HCT116 (cell line): ENCODE results near the gene PLPPR3. TPM values are rescaled to one million over a fixed set of nuclear protein-coding genes. Genes with fewer than 3 reads are reported as not detected.

Experiments
- ATAC-seq: fragments of 200-7000 bp; cut with Tn5 transposase; 2 replicates; pipeline ENCODE4 v1.9.1; 2020; ENCODE audit warnings: mild to moderate bottlenecking, moderate library complexity
- BruUV-seq: library from RNA; stranded (reverse); fragments of 400-500 nt; replicated peaks from 2 replicates; lab custom pipeline; 2021; lab: Mats Ljungman, UMichigan
- CTCF ChIA-PET: fragments of 300-600 bp; sonication (Branson Sonifier 250); formaldehyde crosslinking; loops from one replicate; lab custom pipeline; 2021; ENCODE audit warnings: antibody characterized with exemption; lab: Charles Lee
- POLR2A ChIA-PET: fragments of 300-600, 350-600 bp; sonication (Branson Sonifier 250); formaldehyde crosslinking; loops from one replicate; lab custom pipeline; 2021; ENCODE audit warnings: antibody characterized with exemption; lab: Charles Lee
- RAD21 ChIA-PET, 2 experiments: fragments of 300-600 bp; sonication (Branson Sonifier 250); formaldehyde crosslinking; loops; one replicate each; lab custom pipeline; 2023; ENCODE audit warnings: low total read pairs in 2 of 2; ENCODE audit not compliant: uncharacterized antibody in 2 of 2, unreplicated experiment in 2 of 2, low non-redundant PET in 1 of 2; lab: Charles Lee
- DNase-seq: peaks from one replicate; pipeline ENCODE4 v3.0.0-alpha.2; 2010; ENCODE audit warnings: low read depth, low spot score
- H2AFZ ChIP-seq: fragments of 200-600 bp; shearing (Covaris generic), sonication (generic); 2 replicates; pipeline ENCODE4 v1.6.1; 2017; ENCODE audit warnings: low read depth, mixed run types, mixed read lengths, antibody characterized with exemption, low read length; ENCODE audit not compliant: poor library complexity, severe bottlenecking
- H3K27ac ChIP-seq: 2 replicates; pipeline ENCODE4 v1.5.1; 2012; ENCODE audit warnings: low read depth, low read length
- H3K27me3 ChIP-seq: fragments of 200-600 bp; sonication (generic); 2 replicates; pipeline ENCODE4 v1.6.1; 2016; ENCODE audit warnings: mixed run types, low read length, mixed read lengths; ENCODE audit not compliant: insufficient read depth
- H3K36me3 ChIP-seq, 2 experiments: fragments of 200-500 bp in 1 of 2; fragments of 200-600 bp in 1 of 2; sonication (Bioruptor generic) in 1 of 2; sonication (generic) in 1 of 2; 2 replicates each; pipeline versions ENCODE4 v1.5.1 to v1.6.1; 2014 to 2016; ENCODE audit warnings: low read length in 2 of 2, inconsistent platforms in 1 of 2, mixed read lengths in 1 of 2, mixed run types in 1 of 2; ENCODE audit not compliant: insufficient read depth in 2 of 2, control insufficient read depth in 1 of 2
- H3K4me1 ChIP-seq, 2 experiments: fragments of 200-600 bp in 1 of 2; sonication (generic) in 1 of 2; 2 replicates each; pipeline versions ENCODE4 v1.5.1 to v1.6.1; 2012 to 2017; ENCODE audit warnings: low read length in 2 of 2, inconsistent platforms in 1 of 2, mild to moderate bottlenecking in 1 of 2, mixed read lengths in 1 of 2, mixed run types in 1 of 2, moderate library complexity in 1 of 2; ENCODE audit not compliant: insufficient read depth in 2 of 2, control insufficient read depth in 1 of 2
- H3K4me2 ChIP-seq: fragments of 200-600 bp; sonication (generic); 2 replicates; pipeline ENCODE4 v1.6.1; 2017; ENCODE audit warnings: mixed run types, low read length, mixed read lengths
- H3K4me3 ChIP-seq, 2 experiments: fragments of 200-600 bp in 1 of 2; sonication (generic) in 1 of 2; replicated peaks in 1 of 2; 2 replicates each; pipeline ENCODE4 v1.5.1; 2011 to 2016; ENCODE audit warnings: low read length in 2 of 2, control low read depth in 1 of 2, low read depth in 1 of 2, mild to moderate bottlenecking in 1 of 2, mixed read lengths in 1 of 2, mixed run types in 1 of 2
- H3K79me2 ChIP-seq: fragments of 200-600 bp; sonication (generic); 2 replicates; pipeline ENCODE4 v1.6.1; 2017; ENCODE audit warnings: mild to moderate bottlenecking, mixed run types, low read length, moderate library complexity, mixed read lengths; ENCODE audit not compliant: insufficient read depth
- H3K9ac ChIP-seq: fragments of 200-600 bp; sonication (generic); 2 replicates; pipeline ENCODE4 v1.6.1; 2016; ENCODE audit warnings: low read length, mixed read lengths
- H3K9me2 ChIP-seq: fragments of 200-600 bp; sonication (generic), shearing (Covaris generic); 2 replicates; pipeline ENCODE4 v1.6.1; 2017; ENCODE audit warnings: mixed run types, mild to moderate bottlenecking, moderate library complexity; ENCODE audit not compliant: insufficient read depth
- H3K9me3 ChIP-seq, 2 experiments: fragments of 200-500 bp in 1 of 2; fragments of 200-600 bp in 1 of 2; sonication (Bioruptor generic) in 1 of 2; sonication (generic) in 1 of 2; 2 replicates each; pipeline ENCODE4 v1.6.1; 2014 to 2017; ENCODE audit warnings: low read length in 2 of 2, mixed read lengths in 2 of 2, inconsistent platforms in 1 of 2, low read depth in 1 of 2, mild to moderate bottlenecking in 1 of 2, mixed run types in 1 of 2, moderate library complexity in 1 of 2; ENCODE audit not compliant: control insufficient read depth in 1 of 2, insufficient read depth in 1 of 2
- H4K20me1 ChIP-seq: fragments of 200-600 bp; sonication (generic), shearing (Covaris generic); 2 replicates; pipeline ENCODE4 v1.6.1; 2017; ENCODE audit warnings: mixed run types, mild to moderate bottlenecking, moderate library complexity; ENCODE audit not compliant: insufficient read depth
- CBX3 ChIP-seq: IDR thresholded peaks from 2 replicates; pipeline ENCODE4 v1.6.1; 2012; ENCODE audit warnings: low read depth
- CEBPB ChIP-seq: IDR thresholded peaks from 2 replicates; pipeline ENCODE4 v1.6.1; 2012; ENCODE audit warnings: low read depth
- CTCF ChIP-seq, 3 experiments: fragments of 200-600 bp in 1 of 3; sonication (generic) in 1 of 3; IDR thresholded peaks in 2 of 3; conservative IDR thresholded peaks in 1 of 3; 2 replicates each; pipeline ENCODE4 v1.5.1; 2012 to 2017; ENCODE audit warnings: low read depth in 2 of 3, low read length in 2 of 3, antibody characterized with exemption in 1 of 3, borderline replicate concordance in 1 of 3, control low read depth in 1 of 3, mild to moderate bottlenecking in 1 of 3, mixed read lengths in 1 of 3, mixed run types in 1 of 3, moderate library complexity in 1 of 3; ENCODE audit not compliant: insufficient read depth in 1 of 3
- EGR1 ChIP-seq: IDR thresholded peaks from 2 replicates; pipeline ENCODE4 v1.6.1; 2012; ENCODE audit warnings: low read depth
- ELF1 ChIP-seq: IDR thresholded peaks from 2 replicates; pipeline ENCODE4 v1.6.1; 2012; ENCODE audit warnings: low read depth, borderline replicate concordance
- EZH2phosphoT487 ChIP-seq: fragments of 200-600 bp; IDR thresholded peaks from 2 replicates; pipeline ENCODE4 v1.6.1; 2018; ENCODE audit warnings: antibody characterized with exemption, borderline replicate concordance
- JUND ChIP-seq: IDR thresholded peaks from 2 replicates; pipeline ENCODE4 v1.6.1; 2012
- POLR2AphosphoS5 ChIP-seq: IDR thresholded peaks from 2 replicates; pipeline ENCODE4 v1.6.1; 2011; ENCODE audit warnings: mild to moderate bottlenecking, low read depth, low read length, moderate library complexity
- RAD21 ChIP-seq: IDR thresholded peaks from 2 replicates; pipeline ENCODE4 v1.6.1; 2012; ENCODE audit warnings: low read depth, mild to moderate bottlenecking
- SIN3A ChIP-seq: IDR thresholded peaks from 2 replicates; pipeline ENCODE4 v1.6.1; 2012; ENCODE audit warnings: low read depth
- SP1 ChIP-seq: IDR thresholded peaks from 2 replicates; pipeline ENCODE4 v1.6.1; 2012; ENCODE audit warnings: low read depth
- SRF ChIP-seq: IDR thresholded peaks from 2 replicates; pipeline ENCODE4 v1.6.1; 2012; ENCODE audit warnings: low read depth
- TCF7L2 ChIP-seq: IDR thresholded peaks from 2 replicates; pipeline ENCODE4 v1.7.0; 2011; ENCODE audit warnings: borderline replicate concordance, inconsistent platforms; ENCODE audit not compliant: insufficient read depth, insufficient read length; ENCODE audit errors: extremely low read depth
- YY1 ChIP-seq: IDR thresholded peaks from 2 replicates; pipeline ENCODE4 v1.6.1; 2011; ENCODE audit warnings: low read length, low read depth, moderate library complexity, mild to moderate bottlenecking; ENCODE audit not compliant: insufficient replicate concordance; ENCODE audit errors: extremely low read depth
- ZFX ChIP-seq: fragments of 450-650 bp; IDR thresholded peaks from 2 replicates; pipeline ENCODE4 v1.6.1; 2017
- ZNF274 ChIP-seq: fragments of 200-500 bp; sonication (Bioruptor generic); IDR thresholded peaks from 2 replicates; pipeline ENCODE4 v1.6.1; 2014; ENCODE audit warnings: mild to moderate bottlenecking, low read depth, low read length, inconsistent platforms
- intact Hi-C: fragments of 100-400 bp; cut with micrococcal nuclease; formaldehyde crosslinking; loops from 2 replicates; pipeline ENCODE4 v1.10.0; 2022
- total RNA-seq: library from RNA; stranded (reverse); gene quantifications from one replicate; pipeline ENCODE4 v1.2.1, GENCODE V29; 2021; ENCODE audit not compliant: unreplicated experiment
- TF ChIP-seq, protein P1 (sequence below): IDR thresholded peaks from 2 replicates; pipeline ENCODE4 v1.6.1; 2012

Gene PLPPR3
- total RNA-seq, 1 experiment from 2014 or later, result 0.27 TPM

DNA sequence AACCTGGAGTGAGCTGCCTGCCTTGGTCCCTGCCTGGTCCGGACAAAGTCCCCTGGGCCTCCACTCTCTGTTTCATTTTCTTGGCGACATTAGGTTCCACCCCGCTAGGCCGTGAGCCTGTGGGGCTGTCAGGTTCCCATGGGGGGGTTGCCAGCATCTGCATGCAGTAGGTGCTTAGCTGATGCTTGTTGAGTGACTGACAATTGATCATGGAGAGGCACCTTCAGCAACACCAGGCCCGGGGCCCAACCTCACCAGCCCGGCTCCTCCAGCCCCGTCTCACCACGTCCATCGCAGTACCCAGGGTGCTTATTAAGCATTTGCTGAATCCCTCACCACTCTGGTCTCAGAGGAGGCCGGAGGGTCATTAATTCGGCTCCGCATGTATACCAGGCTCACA, 57.5 kb downstream of the PLPPR3 start:
- intact Hi-C loops, result no loop called here
- Histone ChIP-seq H3K4me3 (no peak overlapping the region), H3K79me2 (no peaks in the 10 kb centered on the region; the same call in 1 of the 2 replicates), H3K27me3 (no peaks in the 10 kb centered on the region), H3K36me3 (peaks cover 5 to 31% of the 10 kb centered on the region in 2 experiments), H3K9me3 (peaks cover 0 to 4% of the 10 kb centered on the region in 2 experiments; a peak in 1 of 4 replicates), H2AFZ (no peak overlapping the region), H3K27ac (no peak overlapping the region; the same call in 1 of the 2 replicates), H4K20me1 (no peaks in the 10 kb centered on the region), H3K9me2 (no peaks in the 10 kb centered on the region), H3K4me1 (no peaks in the 10 kb centered on the region), H3K9ac (no peak overlapping the region), H3K4me2 (no peak overlapping the region)
- POLR2A ChIA-PET, result no interaction called here
- TF ChIP-seq EGR1 (no peak), ZFX (no peak), RAD21 (no peak), POLR2AphosphoS5 (no peak), ELF1 (no peak), CTCF (IDR thresholded peaks at IDR 0.05 in 2 of 3, conservative IDR thresholded peaks at IDR 0.05 in 1 of 3; ENCODE audit: borderline replicate concordance in 1 of 3, insufficient read depth in 1 of 3, low read depth in 2 of 3, low read length in 2 of 3) (no peak), SP1 (no peak), ZNF274 (no peak), CEBPB (no peak), YY1 (no peak), JUND (no peak), EZH2phosphoT487 (no peak), CBX3 (no peak), SIN3A (no peak), SRF (no peak), TCF7L2 (no peak)
- TF ChIP-seq, protein P1, sequence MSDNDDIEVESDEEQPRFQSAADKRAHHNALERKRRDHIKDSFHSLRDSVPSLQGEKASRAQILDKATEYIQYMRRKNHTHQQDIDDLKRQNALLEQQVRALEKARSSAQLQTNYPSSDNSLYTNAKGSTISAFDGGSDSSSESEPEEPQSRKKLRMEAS, result no peak
- no TSS peak for BruUV-seq
- RAD21 ChIA-PET, result no interaction called here
- no peak for DNase-seq
- ATAC-seq, result no peak
- CTCF ChIA-PET, result no interaction called here
